H1 (cell line): Measurements from ENCODE around the gene COL27A1. TPM values are rescaled to one million over a fixed set of nuclear protein-coding genes. Genes with fewer than 3 reads are reported as not detected.

ENCODE experiments used
- CTCF ChIA-PET: fragments of 300-600 bp; sonication (Branson Sonifier 250); formaldehyde crosslinking; loops from one replicate; lab custom pipeline; 2021; ENCODE audit not compliant: partially characterized antibody; lab: Charles Lee
- POLR2A ChIA-PET: fragments of 300-600 bp; sonication (Branson Sonifier 250); formaldehyde crosslinking; loops from one replicate; lab custom pipeline; 2021; ENCODE audit warnings: inconsistent platforms; ENCODE audit not compliant: partially characterized antibody; lab: Charles Lee
- DNase-seq, 2 experiments: peaks; one replicate each; pipeline versions ENCODE4 v3.0.0 to v3.0.0-alpha.2; 2010 to 2022; ENCODE audit warnings: low spot score in 2 of 2, low read depth in 1 of 2, mixed read lengths in 1 of 2
- FAIRE-seq: peaks from 2 replicates; lab custom pipeline; 2011; peaks lifted over from hg19 to GRCh38; lab: Jason Lieb, UNC
- H2AFZ ChIP-seq: 2 replicates; pipeline ENCODE4 v1.8.1; 2012; ENCODE audit warnings: low read length, inconsistent platforms
- H2AK5ac ChIP-seq: 2 replicates; pipeline ENCODE4 v1.6.1; 2013; ENCODE audit warnings: low read depth, low read length
- H2BK120ac ChIP-seq: replicated peaks from 2 replicates; pipeline ENCODE3; 2013; ENCODE audit warnings: low read depth, low read length, inconsistent platforms
- H2BK12ac ChIP-seq: 2 replicates; pipeline ENCODE4 v1.6.1; 2013; ENCODE audit warnings: low read depth, low read length
- H2BK15ac ChIP-seq: 2 replicates; pipeline ENCODE4 v1.6.1; 2013; ENCODE audit warnings: low read length
- H2BK20ac ChIP-seq: 2 replicates; pipeline ENCODE4 v1.6.1; 2013; ENCODE audit warnings: low read length
- H2BK5ac ChIP-seq: 2 replicates; pipeline ENCODE4 v1.6.1; 2013; ENCODE audit warnings: low read depth, low read length
- H3K14ac ChIP-seq: 2 replicates; pipeline ENCODE4 v1.6.1; 2013; ENCODE audit warnings: inconsistent platforms; ENCODE audit not compliant: insufficient read length
- H3K18ac ChIP-seq: 2 replicates; pipeline ENCODE4 v1.6.1; 2013; ENCODE audit warnings: low read length; ENCODE audit errors: extremely low read depth
- H3K23ac ChIP-seq: 2 replicates; pipeline ENCODE4 v1.6.1; 2013; ENCODE audit warnings: inconsistent platforms; ENCODE audit not compliant: insufficient read length
- H3K23me2 ChIP-seq: 2 replicates; pipeline ENCODE4 v1.6.1; 2013; ENCODE audit warnings: low read depth, low read length
- H3K27ac ChIP-seq: 2 replicates; pipeline ENCODE4 v1.6.1; 2011; ENCODE audit warnings: low read depth, low read length, inconsistent platforms
- H3K27me3 ChIP-seq, 4 experiments: replicated peaks in 1 of 4; 1 replicate in 1 of 4; 2 replicates in 3 of 4; pipeline versions ENCODE4 v1.6.1 to v1.8.1; 2011 to 2013; ENCODE audit warnings: low read length in 3 of 4, mild to moderate bottlenecking in 3 of 4, inconsistent platforms in 2 of 4, mixed read lengths in 2 of 4, moderate library complexity in 1 of 4; ENCODE audit not compliant: control insufficient read depth in 3 of 4, insufficient read depth in 3 of 4; ENCODE audit errors: extremely low read depth in 1 of 4
- H3K36me3 ChIP-seq, 4 experiments: 2 replicates each; pipeline versions ENCODE4 v1.6.1 to v1.8.1; 2011 to 2013; ENCODE audit warnings: mild to moderate bottlenecking in 4 of 4, low read length in 3 of 4, moderate library complexity in 2 of 4, control low read depth in 1 of 4, inconsistent platforms in 1 of 4; ENCODE audit not compliant: insufficient read depth in 4 of 4, control insufficient read depth in 2 of 4
- H3K4ac ChIP-seq: replicated peaks from 2 replicates; pipeline ENCODE3; 2013; ENCODE audit warnings: low read length, low read depth, mixed read lengths, inconsistent platforms; ENCODE audit not compliant: insufficient read length
- H3K4me1 ChIP-seq, 4 experiments: replicated peaks in 1 of 4; 1 replicate in 1 of 4; 2 replicates in 3 of 4; pipeline versions ENCODE4 v1.6.1 to v1.8.1; 2011 to 2013; ENCODE audit warnings: low read length in 3 of 4, inconsistent platforms in 2 of 4, mixed read lengths in 1 of 4; ENCODE audit not compliant: insufficient read depth in 4 of 4, control insufficient read depth in 3 of 4
- H3K4me2 ChIP-seq, 2 experiments: 2 replicates each; pipeline versions ENCODE4 v1.6.1 to v1.8.1; 2011 to 2013; ENCODE audit warnings: low read depth in 2 of 2, low read length in 2 of 2, control low read depth in 1 of 2, inconsistent platforms in 1 of 2, mild to moderate bottlenecking in 1 of 2; ENCODE audit not compliant: insufficient read depth in 1 of 2
- H3K4me3 ChIP-seq, 4 experiments: fragments of 200-600, 300-600 bp in 1 of 4; sonication (generic), shearing (Covaris generic), sonication (Bioruptor Twin) in 1 of 4; 2 replicates each; pipeline versions ENCODE4 v1.5.1 to v1.8.1; 2011 to 2016; ENCODE audit warnings: low read length in 4 of 4, low read depth in 3 of 4, control low read depth in 2 of 4, inconsistent platforms in 2 of 4, mild to moderate bottlenecking in 2 of 4, mixed read lengths in 1 of 4, moderate library complexity in 1 of 4; ENCODE audit not compliant: insufficient read depth in 2 of 4; ENCODE audit errors: extremely low read depth in 1 of 4
- H3K56ac ChIP-seq: replicated peaks from 2 replicates; pipeline ENCODE3; 2013; ENCODE audit warnings: low read depth, mild to moderate bottlenecking, mixed read lengths, low read length, inconsistent platforms; ENCODE audit not compliant: insufficient read length
- H3K79me1 ChIP-seq: 2 replicates; pipeline ENCODE4 v1.6.1; 2013; ENCODE audit warnings: low read depth, low read length, control low read depth
- H3K79me2 ChIP-seq, 2 experiments: 2 replicates each; pipeline versions ENCODE4 v1.6.1 to v1.8.1; 2012 to 2013; ENCODE audit warnings: low read length in 2 of 2, mild to moderate bottlenecking in 2 of 2, inconsistent platforms in 1 of 2; ENCODE audit not compliant: insufficient read depth in 2 of 2, control insufficient read depth in 1 of 2
- H3K9ac ChIP-seq, 4 experiments: replicated peaks in 1 of 4; 1 replicate in 1 of 4; 2 replicates in 3 of 4; pipeline versions ENCODE4 v1.6.1 to v1.8.1; 2011 to 2013; ENCODE audit warnings: low read depth in 3 of 4, low read length in 3 of 4, control low read depth in 2 of 4, mild to moderate bottlenecking in 2 of 4, moderate library complexity in 2 of 4, inconsistent platforms in 1 of 4; ENCODE audit errors: extremely low read depth in 1 of 4
- H3K9me3 ChIP-seq, 2 experiments: 2 replicates each; pipeline versions ENCODE4 v1.6.1 to v1.8.1; 2012 to 2013; ENCODE audit warnings: mild to moderate bottlenecking in 2 of 2, moderate library complexity in 2 of 2, control low read depth in 1 of 2, inconsistent platforms in 1 of 2, low read depth in 1 of 2, low read length in 1 of 2, mixed read lengths in 1 of 2; ENCODE audit not compliant: insufficient read depth in 2 of 2
- H4K20me1 ChIP-seq, 2 experiments: replicated peaks in 1 of 2; 2 replicates each; pipeline versions ENCODE3 to v1.8.1; 2011 to 2013; ENCODE audit warnings: inconsistent platforms in 2 of 2, low read length in 2 of 2, mild to moderate bottlenecking in 1 of 2; ENCODE audit not compliant: insufficient read depth in 2 of 2, control insufficient read depth in 1 of 2
- H4K5ac ChIP-seq: 2 replicates; pipeline ENCODE4 v1.6.1; 2013; ENCODE audit warnings: low read length, low read depth, mixed read lengths, inconsistent platforms; ENCODE audit not compliant: insufficient read length
- H4K8ac ChIP-seq: 2 replicates; pipeline ENCODE4 v1.8.0; 2013; ENCODE audit warnings: mild to moderate bottlenecking, moderate library complexity, low read length, inconsistent platforms; ENCODE audit not compliant: insufficient read depth; ENCODE audit errors: extremely low read depth
- H4K91ac ChIP-seq: replicated peaks from 2 replicates; pipeline ENCODE3; 2013; ENCODE audit warnings: low read length, mixed read lengths, inconsistent platforms; ENCODE audit not compliant: insufficient read length
- EGR1 ChIP-seq: IDR thresholded peaks from 2 replicates; pipeline ENCODE4 v1.6.1; 2011; ENCODE audit warnings: low read depth, low read length, borderline replicate concordance
- JUND ChIP-seq: IDR thresholded peaks from 2 replicates; pipeline ENCODE4 v1.6.1; 2011; ENCODE audit warnings: mild to moderate bottlenecking, improper control_type of control experiment, low read length
- polyA plus RNA-seq, 7 experiments: library from polyadenylated mRNA; depleted of rRNA in 3 of 7; stranded (reverse) in 5 of 7; unstranded in 2 of 7; fragments of >200 nt in 5 of 7; fragments of 200-250 nt in 2 of 7; gene quantifications; 1 replicate in 5 of 7; 2 replicates in 1 of 7; 4 replicates in 1 of 7; pipeline versions ENCODE4 v1.2.1 to v1.2.3, GENCODE V29; 2011 to 2013; ENCODE audit warnings: missing spikeins in 2 of 7, mixed read lengths in 2 of 7
- total RNA-seq: library from RNA; stranded (reverse); fragmentation: NEBNext Ultra II Directional; extraction: Animal tissue kit (Norgen Biotek cat#: 25700); gene quantifications from 2 replicates; pipeline ENCODE4 v1.2.1, GENCODE V29; 2021

The COL27A1 gene
- total and polyA plus RNA-seq, 2 of the 8 experiments (the other 6 are each of a cell fraction or from before 2014, with no cell fraction given) = 15.1 to 22.8 TPM

- ChIA-PET CTCF (interaction anchor here (1.2 to 2.0 kb wide), 3 partner anchors 144 to 199 kb away, joined by 3 to 10 read pairs (median 3); no protein-coding TSS in a partner anchor), POLR2A (interaction anchor here (0.6 kb wide), 1 partner anchor 179 kb away, joined by 3 read pairs; no protein-coding TSS in a partner anchor)
- TF ChIP-seq EGR1 (no peak), JUND (no peak)
- no peak overlapping the region for H2AFZ ChIP-seq
- H3K14ac ChIP-seq = no peak overlapping the region
- H3K9ac ChIP-seq = no peak overlapping the region
- H4K8ac ChIP-seq = no peak overlapping the region
- H2BK12ac ChIP-seq = no peak overlapping the region
- H3K9me3 ChIP-seq = peaks cover 0 to 10% of the 10 kb centered on the region in 2 experiments; a peak in 2 of 4 replicates
- H3K56ac ChIP-seq = no peak overlapping the region
- no peak overlapping the region for H4K91ac ChIP-seq
- no peaks in the 10 kb centered on the region for H3K27me3 ChIP-seq
- FAIRE-seq (no peak), DNase-seq (no peak)
- no peak overlapping the region for H3K4me2 ChIP-seq
- peaks cover 3 to 32% (median 17%) of the 10 kb centered on the region in 4 experiments; a peak in 6 of 8 replicates for H3K36me3 ChIP-seq
- H3K23me2 ChIP-seq = no peaks in the 10 kb centered on the region
- no peak overlapping the region for H3K4me3 ChIP-seq
- H2AK5ac ChIP-seq = no peak overlapping the region
- no peak overlapping the region for H2BK20ac ChIP-seq
- no peak overlapping the region for H2BK5ac ChIP-seq
- H3K23ac ChIP-seq = no peak overlapping the region
- no peaks in the 10 kb centered on the region for H3K79me1 ChIP-seq
- peaks cover 0 to 4% of the 10 kb centered on the region in 2 experiments for H4K20me1 ChIP-seq
- no peak overlapping the region for H2BK120ac ChIP-seq
- no peak overlapping the region for H4K5ac ChIP-seq
- no peak overlapping the region for H3K27ac ChIP-seq
- no peak overlapping the region for H3K18ac ChIP-seq
- H3K4me1 ChIP-seq = no peaks in the 10 kb centered on the region
- H2BK15ac ChIP-seq = no peak overlapping the region
- H3K79me2 ChIP-seq = no peaks in the 10 kb centered on the region
- H3K4ac ChIP-seq = no peak overlapping the region
These were observed 139.3 kb downstream of the COL27A1 start for GRCh38 chr9:114294664-114295063.
